A549 (cell line): ENCODE results near the gene TBCE.

ENCODE experiments used
- BHLHE40 ChIP-seq: IDR thresholded peaks from 2 replicates; pipeline ENCODE4 v1.6.1; 2012; ENCODE audit warnings: low read depth, low read length, inconsistent platforms
- CBX8 ChIP-seq: fragments of 200-600 bp; sonication (generic); IDR thresholded peaks from 2 replicates; pipeline ENCODE4 v1.6.1; 2016
- CEBPB ChIP-seq, 2 experiments: fragments of >200 bp in 1 of 2; sonication (Bioruptor Twin) in 1 of 2; formaldehyde crosslinking in 1 of 2; IDR thresholded peaks; 2 replicates each; pipeline ENCODE4 v1.6.1; 2012 to 2016
- CTCF ChIP-seq: fragments of >200 bp; sonication (Bioruptor Twin); formaldehyde crosslinking; IDR thresholded peaks from 3 replicates; pipeline ENCODE4 v1.5.1; 2016
- JUN ChIP-seq, 2 experiments: fragments of >200 bp; sonication (Bioruptor Twin); formaldehyde crosslinking; IDR thresholded peaks; 2 replicates in 1 of 2; 3 replicates in 1 of 2; pipeline ENCODE4 v1.6.1; 2016 to 2017
- MAX ChIP-seq: IDR thresholded peaks from 2 replicates; pipeline ENCODE4 v1.6.1; 2012
- POLR2A ChIP-seq: IDR thresholded peaks from 2 replicates; pipeline ENCODE4 v1.6.1; 2012; ENCODE audit warnings: mild to moderate bottlenecking, low read length
- REST ChIP-seq: fragments of 200-600 bp; sonication (generic); IDR thresholded peaks from 2 replicates; pipeline ENCODE4 v1.6.1; 2016; ENCODE audit warnings: antibody characterized with exemption, mild to moderate bottlenecking, moderate library complexity
- RFX5 ChIP-seq: fragments of 450-650 bp; IDR thresholded peaks from 2 replicates; pipeline ENCODE4 v1.7.1; 2014; ENCODE audit warnings: antibody characterized with exemption, mild to moderate bottlenecking, moderate library complexity
- SREBF2 ChIP-seq: fragments of 450-650 bp; IDR thresholded peaks from 2 replicates; pipeline ENCODE4 v1.6.1; 2014; ENCODE audit warnings: mild to moderate bottlenecking, moderate library complexity
- USF2 ChIP-seq: fragments of 450-650 bp; IDR thresholded peaks from 2 replicates; pipeline ENCODE4 v1.6.1; 2014; ENCODE audit warnings: antibody characterized with exemption

GRCh38 chr1:235470741-235471439 is 103.7 kb downstream of the TBCE start:
- TF ChIP-seq MAX, result no peak
- TF ChIP-seq CBX8, result no peak
- no peak for TF ChIP-seq CTCF
- no peak for TF ChIP-seq POLR2A
- no peak for TF ChIP-seq REST
- TF ChIP-seq SREBF2, result no peak
- TF ChIP-seq USF2, result no peak
- no peak for TF ChIP-seq CEBPB (IDR thresholded peaks at IDR 0.05)
- no peak for TF ChIP-seq BHLHE40
- TF ChIP-seq JUN (IDR thresholded peaks at IDR 0.05), result no peak
- TF ChIP-seq RFX5, result no peak
